ENCODE data around the gene GNA14. TPM values are rescaled to one million over a fixed set of nuclear protein-coding genes. Genes with fewer than 3 reads are reported as not detected.

GNA14 gene
- total RNA-seq, 1 experiment from 2014 or later: 0.37 TPM

DNA sequence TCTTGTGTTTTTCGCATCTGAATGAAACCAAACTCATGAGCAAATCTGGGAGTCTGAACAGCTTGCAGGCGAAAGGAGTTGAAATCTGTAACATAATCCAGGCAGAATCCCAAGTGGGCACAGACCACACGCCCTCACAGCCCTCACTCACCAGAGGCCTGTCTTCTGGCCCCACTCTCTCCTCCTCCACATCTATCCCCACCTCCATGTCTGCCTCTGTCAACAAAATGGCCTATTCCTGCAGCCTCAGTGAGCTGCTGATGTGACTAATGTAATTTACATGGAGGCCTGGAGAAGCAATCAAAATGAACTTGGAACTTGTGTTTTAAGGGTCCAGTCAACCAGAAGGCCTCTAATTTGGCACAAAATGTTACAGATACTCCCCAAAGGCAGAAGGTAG lies 136.6 kb downstream of the GNA14 start:
- TF ChIP-seq, protein P1, sequence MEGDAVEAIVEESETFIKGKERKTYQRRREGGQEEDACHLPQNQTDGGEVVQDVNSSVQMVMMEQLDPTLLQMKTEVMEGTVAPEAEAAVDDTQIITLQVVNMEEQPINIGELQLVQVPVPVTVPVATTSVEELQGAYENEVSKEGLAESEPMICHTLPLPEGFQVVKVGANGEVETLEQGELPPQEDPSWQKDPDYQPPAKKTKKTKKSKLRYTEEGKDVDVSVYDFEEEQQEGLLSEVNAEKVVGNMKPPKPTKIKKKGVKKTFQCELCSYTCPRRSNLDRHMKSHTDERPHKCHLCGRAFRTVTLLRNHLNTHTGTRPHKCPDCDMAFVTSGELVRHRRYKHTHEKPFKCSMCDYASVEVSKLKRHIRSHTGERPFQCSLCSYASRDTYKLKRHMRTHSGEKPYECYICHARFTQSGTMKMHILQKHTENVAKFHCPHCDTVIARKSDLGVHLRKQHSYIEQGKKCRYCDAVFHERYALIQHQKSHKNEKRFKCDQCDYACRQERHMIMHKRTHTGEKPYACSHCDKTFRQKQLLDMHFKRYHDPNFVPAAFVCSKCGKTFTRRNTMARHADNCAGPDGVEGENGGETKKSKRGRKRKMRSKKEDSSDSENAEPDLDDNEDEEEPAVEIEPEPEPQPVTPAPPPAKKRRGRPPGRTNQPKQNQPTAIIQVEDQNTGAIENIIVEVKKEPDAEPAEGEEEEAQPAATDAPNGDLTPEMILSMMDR (conservative IDR thresholded peaks at IDR 0.05): no peak
- Histone ChIP-seq H2BK120ac (ENCODE audit: low read depth, low read length, poor library complexity, severe bottlenecking) (no peak overlapping the region), H2BK20ac (ENCODE audit: low read depth, low read length, poor library complexity, severe bottlenecking) (no peak overlapping the region), H2AFZ (ENCODE audit: low read length) (no peak overlapping the region), H3K23ac (ENCODE audit: insufficient read length, low read depth, low read length) (no peak overlapping the region), H2AK5ac (ENCODE audit: insufficient read length, low read length) (no peak overlapping the region), H2BK12ac (ENCODE audit: insufficient read length, low read depth, low read length) (no peak overlapping the region), H3K14ac (ENCODE audit: insufficient read depth, low read length) (no peak overlapping the region), H3K79me1 (ENCODE audit: insufficient read depth, low read depth, low read length, poor library complexity, severe bottlenecking) (no peaks in the 10 kb centered on the region), H4K91ac (ENCODE audit: insufficient read length, low read depth, low read length) (no peak overlapping the region), H3K9ac (ENCODE audit: extremely low read depth, insufficient read length, low read length) (no peak overlapping the region), H3K79me2 (ENCODE audit: insufficient read depth, low read length) (0 out of 2 replicates have a peak, but pooled peaks cover 2% of the 10 kb centered on the region), H3K27me3 (ENCODE audit: insufficient read depth, low read length) (no peaks in the 10 kb centered on the region), H2BK5ac (ENCODE audit: insufficient read length, low read length) (no peak overlapping the region), H4K5ac (ENCODE audit: insufficient read length, low read depth, low read length) (no peak overlapping the region), H3K4ac (ENCODE audit: low read depth, low read length) (no peak overlapping the region), H3T11ph (ENCODE audit: low read length) (no peak overlapping the region), H4K8ac (replicated peaks; ENCODE audit: insufficient read length, low read depth, low read length) (no peak overlapping the region), H3K56ac (ENCODE audit: insufficient read length, low read depth, low read length) (no peak overlapping the region), H3K4me2 (ENCODE audit: insufficient read depth, insufficient read length, low read length) (no peak overlapping the region), H3K4me1 (ENCODE audit: insufficient read depth, low read length) (no peaks in the 10 kb centered on the region; the same call in 1 of the 2 replicates), H3K27ac (ENCODE audit: insufficient read length, low read depth, low read length) (no peak overlapping the region), H3K9me3 (ENCODE audit: control insufficient read depth, low read depth, low read length) (no peaks in the 10 kb centered on the region), H2BK15ac (ENCODE audit: low read depth, low read length) (no peak overlapping the region), H3K18ac (ENCODE audit: insufficient read length, low read depth, low read length) (no peak overlapping the region), H3K23me2 (ENCODE audit: insufficient read length, low read depth, low read length, poor library complexity, severe bottlenecking) (no peaks in the 10 kb centered on the region), H4K20me1 (ENCODE audit: control insufficient read depth, insufficient read depth, insufficient read length) (no peaks in the 10 kb centered on the region)
- H3K36me3 Mint-ChIP-seq (ENCODE audit: insufficient read depth in 1 of 3, low read depth in 3 of 3): no peaks in the 10 kb centered on the region
- no peak for DNase-seq
- no peaks in the 10 kb centered on the region for H3K9me3 Mint-ChIP-seq
- H3K27me3 Mint-ChIP-seq (ENCODE audit: low read depth): no peaks in the 10 kb centered on the region; the same call in 1 of the 2 replicates
- H3K4me3 Mint-ChIP-seq: no peak overlapping the region
- peaks cover 6 to 7% of the 10 kb centered on the region in 2 experiments; a peak in 2 of 4 replicates for H3K4me1 Mint-ChIP-seq
- WGBS (ENCODE audit: extremely low coverage, insufficient read length, low lambda C conversion rate): no CpG with 5 or more reads among the region's 3 CpGs
- H3K27ac Mint-ChIP-seq: no peak overlapping the region; a peak in 1 of 7 replicates
